ENCODE results near the gene PSPC1.
"Not testable (repeated sequence)": the region's sequence is repeated elsewhere in the genome, so short reads cannot be mapped to it uniquely, and the experiment has no call there.

Gene PSPC1

GRCh38 chr13:19763618-19764017, 19.1 kb downstream of the PSPC1 start:
- no peak for DNase-seq (ENCODE audit: low spot score)

- DNase-seq (ENCODE audit: low spot score), result no peak
Observed at GRCh38 chr13:19759669-19760068, 23.1 kb downstream of the PSPC1 start.

GRCh38 chr13:19742643-19743042, 40.1 kb downstream of the PSPC1 start:
- no peak for DNase-seq (ENCODE audit: low spot score)

- no peak for DNase-seq (ENCODE audit: low spot score)
Observed at GRCh38 chr13:19737844-19738557, 44.7 kb downstream of the PSPC1 start.

- no peak for DNase-seq (ENCODE audit: low spot score)
Observed at GRCh38 chr13:19726611-19727010, 56.1 kb downstream of the PSPC1 start.

GRCh38 chr13:19725320-19725719, 57.4 kb downstream of the PSPC1 start:
- DNase-seq (ENCODE audit: low spot score), result no peak

- DNase-seq (ENCODE audit: low spot score), result no peak
Observed at GRCh38 chr13:19720039-19720438, 62.7 kb downstream of the PSPC1 start.

- no peak for DNase-seq (ENCODE audit: low spot score)
Observed at GRCh38 chr13:19713186-19713965, 69.4 kb downstream of the PSPC1 start.

- not testable (repeated sequence) for DNase-seq (ENCODE audit: low spot score)
Observed at GRCh38 chr13:19709782-19710181, 73.0 kb downstream of the PSPC1 start.

GRCh38 chr13:19709039-19709438, 73.7 kb downstream of the PSPC1 start:
- DNase-seq (ENCODE audit: low spot score), result not testable (repeated sequence)

GRCh38 chr13:19704256-19704655, 78.5 kb downstream of the PSPC1 start:
- DNase-seq (ENCODE audit: low spot score), result not testable (repeated sequence)

GRCh38 chr13:19701619-19702018, 81.1 kb downstream of the PSPC1 start:
- DNase-seq (ENCODE audit: low spot score), result not testable (repeated sequence)

GRCh38 chr13:19700963-19701362, 81.8 kb downstream of the PSPC1 start:
- not testable (repeated sequence) for DNase-seq (ENCODE audit: low spot score)

- no peak for DNase-seq (ENCODE audit: low spot score)
Observed at GRCh38 chr13:19695829-19696228, 86.9 kb downstream of the PSPC1 start.

- DNase-seq (ENCODE audit: low spot score), result no peak
Observed at GRCh38 chr13:19695428-19695827, 87.3 kb downstream of the PSPC1 start.

- not testable (repeated sequence) for DNase-seq (ENCODE audit: low spot score)
Observed at GRCh38 chr13:19691447-19691846, 91.3 kb downstream of the PSPC1 start.

GRCh38 chr13:19685437-19685836, 97.3 kb downstream of the PSPC1 start:
- DNase-seq (ENCODE audit: low spot score), result no peak

- no peak for DNase-seq (ENCODE audit: low spot score)
Observed at GRCh38 chr13:19685034-19685433, 97.7 kb downstream of the PSPC1 start.

- DNase-seq (ENCODE audit: low spot score), result no peak
Observed at GRCh38 chr13:19681517-19681916, 101.2 kb downstream of the PSPC1 start.

GRCh38 chr13:19680751-19681150, 102.0 kb downstream of the PSPC1 start:
- DNase-seq (ENCODE audit: low spot score), result no peak

- DNase-seq (ENCODE audit: low spot score), result no peak
Observed at GRCh38 chr13:19676168-19676567, 106.6 kb downstream of the PSPC1 start.

GRCh38 chr13:19674898-19675297, 107.8 kb downstream of the PSPC1 start:
- DNase-seq (ENCODE audit: low spot score), result no peak
